ENCODE results near the gene CHST11.

The CHST11 gene

DNA sequence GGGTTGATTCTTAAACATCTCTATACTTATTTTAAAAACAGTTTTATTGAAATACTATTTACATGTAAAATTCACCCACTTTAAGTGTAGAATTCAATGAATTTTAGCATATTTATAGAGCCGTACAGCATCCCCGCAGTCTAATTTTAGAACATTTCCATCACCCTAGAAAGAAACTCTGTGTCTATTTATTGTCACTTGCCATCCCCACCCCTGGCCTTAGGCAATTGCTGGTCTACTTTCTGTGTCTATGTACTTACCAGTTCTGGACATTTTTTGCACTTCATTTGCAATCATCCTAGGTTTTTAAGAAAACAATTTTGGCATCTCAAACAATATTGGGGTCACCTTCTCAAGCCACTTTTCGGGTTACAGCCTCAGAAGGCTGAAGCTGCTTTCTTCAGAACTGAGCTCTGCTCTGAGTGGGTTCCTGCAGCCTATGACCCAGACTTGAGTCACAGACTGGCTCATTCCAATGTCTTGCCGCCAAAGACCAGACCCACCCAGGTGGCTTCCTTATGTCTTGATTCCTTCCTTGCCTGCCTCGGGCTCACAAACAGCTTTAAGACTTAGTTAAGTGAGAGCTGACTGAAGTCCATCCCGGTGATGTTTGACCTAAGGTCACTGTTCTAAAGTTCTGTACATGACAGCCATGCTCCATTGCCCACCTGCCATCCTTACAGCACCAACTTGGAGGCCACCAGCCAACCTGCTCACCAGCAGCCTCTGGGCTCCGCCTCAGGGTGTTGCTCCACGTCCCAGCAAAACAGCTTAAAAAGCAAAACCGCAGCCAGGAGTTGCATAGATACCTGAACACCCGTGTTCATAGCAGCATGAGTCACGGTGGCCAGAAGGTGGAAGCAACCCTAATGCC, 131.5 kb downstream of the CHST11 start:
- no peak for DNase-seq

DNA sequence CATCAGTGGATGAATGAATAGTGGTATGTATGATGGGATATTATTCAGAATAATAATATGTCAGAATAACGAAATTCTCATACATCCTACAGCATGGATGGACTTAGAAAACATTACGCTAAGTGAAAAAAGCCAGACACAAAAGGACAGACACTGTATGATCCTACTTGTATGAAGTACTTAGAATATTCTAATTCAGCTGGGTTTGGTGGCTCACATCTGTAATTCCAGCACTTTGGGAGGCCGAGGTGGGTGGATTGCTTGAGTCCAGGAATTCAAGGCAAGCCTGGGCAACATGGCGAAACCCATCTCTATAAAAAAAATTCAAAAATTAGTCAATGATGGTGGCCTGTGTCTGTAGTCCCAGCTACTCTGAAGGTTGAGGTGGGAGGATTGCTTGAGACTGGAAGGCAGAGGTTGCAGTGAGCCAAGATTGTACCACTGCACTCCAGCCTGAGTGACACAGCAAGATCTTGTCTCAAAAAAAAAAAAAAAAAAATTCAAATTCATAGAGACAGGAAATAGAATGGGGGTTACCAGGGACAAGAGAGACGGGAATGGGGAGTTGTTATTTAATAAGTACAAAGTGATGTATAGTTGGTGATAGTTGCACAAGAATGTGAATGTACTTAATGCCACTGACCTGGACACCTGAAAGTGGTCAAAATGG, 132.3 kb downstream of the CHST11 start:
- peak in 1 of 2 donors; percentile 30 for DNase-seq

DNA sequence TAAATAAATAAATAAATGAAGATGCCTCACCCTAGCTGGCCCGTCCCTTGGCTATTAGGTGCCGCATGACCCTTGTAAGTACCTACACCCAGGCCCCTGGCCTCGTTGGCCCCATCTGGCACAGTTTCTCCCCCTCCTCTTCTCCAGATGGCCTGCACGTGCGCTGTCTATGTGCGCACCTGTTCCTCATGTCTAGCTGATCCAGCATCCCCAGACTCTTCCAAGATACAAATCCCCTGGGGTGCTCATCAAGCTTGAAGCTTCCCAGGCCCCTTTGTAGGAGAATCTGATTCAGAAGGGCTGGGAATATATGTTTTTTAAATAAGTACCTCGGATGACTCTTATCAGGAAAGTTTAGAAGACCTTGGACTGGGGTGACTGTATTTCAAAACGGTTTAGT, 133.3 kb downstream of the CHST11 start:
- DNase-seq: no peak

DNA sequence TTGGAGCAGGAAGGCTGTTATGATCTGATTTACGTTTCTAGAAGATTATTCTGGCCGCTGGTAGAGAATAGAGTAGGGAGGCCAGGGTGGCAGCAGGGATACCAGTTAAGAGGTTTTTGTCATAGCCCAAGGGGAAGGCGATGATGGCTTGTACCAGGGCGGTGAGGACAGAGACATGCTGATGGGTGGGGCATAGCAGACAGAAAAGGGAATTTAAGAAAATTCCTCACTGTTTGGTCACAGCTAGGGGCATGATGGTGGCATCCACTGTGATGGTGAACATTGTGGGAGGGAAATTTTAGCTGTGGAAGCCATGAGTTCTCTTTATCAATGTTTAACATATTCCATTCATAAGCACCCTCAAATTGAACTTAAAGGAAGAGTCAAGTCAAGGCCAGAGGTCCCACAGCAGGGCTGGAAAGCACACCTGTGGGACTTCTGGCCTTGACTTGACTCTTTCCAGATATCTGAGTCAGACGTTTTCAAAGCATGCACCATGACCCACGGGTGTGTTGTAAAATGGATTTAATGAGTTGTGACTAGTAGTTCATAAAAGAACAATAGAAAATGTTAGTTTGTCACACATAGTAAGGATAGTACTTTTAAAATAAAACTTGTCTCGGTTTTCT, 134.6 kb downstream of the CHST11 start:
- no peak for DNase-seq

DNA sequence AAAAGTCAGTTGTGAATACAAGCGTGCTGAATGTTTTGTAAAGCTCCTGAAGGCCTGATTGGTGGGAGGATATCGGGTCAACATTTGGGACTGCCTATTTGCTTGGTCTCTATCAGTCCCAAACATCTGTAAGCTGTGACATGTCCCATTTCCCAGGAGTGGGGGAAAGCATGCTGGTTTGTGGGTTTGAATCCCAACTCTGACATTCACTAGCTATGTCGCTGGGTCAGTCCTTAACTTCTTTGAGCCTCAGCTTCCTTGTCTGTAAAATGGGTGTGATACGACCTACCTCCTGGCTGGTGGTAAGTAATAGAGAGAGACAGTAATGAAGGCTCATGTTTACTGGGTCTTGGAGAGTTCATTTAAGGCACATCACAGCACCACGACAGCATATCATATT, 136.7 kb downstream of the CHST11 start:
- no peak for DNase-seq

DNA sequence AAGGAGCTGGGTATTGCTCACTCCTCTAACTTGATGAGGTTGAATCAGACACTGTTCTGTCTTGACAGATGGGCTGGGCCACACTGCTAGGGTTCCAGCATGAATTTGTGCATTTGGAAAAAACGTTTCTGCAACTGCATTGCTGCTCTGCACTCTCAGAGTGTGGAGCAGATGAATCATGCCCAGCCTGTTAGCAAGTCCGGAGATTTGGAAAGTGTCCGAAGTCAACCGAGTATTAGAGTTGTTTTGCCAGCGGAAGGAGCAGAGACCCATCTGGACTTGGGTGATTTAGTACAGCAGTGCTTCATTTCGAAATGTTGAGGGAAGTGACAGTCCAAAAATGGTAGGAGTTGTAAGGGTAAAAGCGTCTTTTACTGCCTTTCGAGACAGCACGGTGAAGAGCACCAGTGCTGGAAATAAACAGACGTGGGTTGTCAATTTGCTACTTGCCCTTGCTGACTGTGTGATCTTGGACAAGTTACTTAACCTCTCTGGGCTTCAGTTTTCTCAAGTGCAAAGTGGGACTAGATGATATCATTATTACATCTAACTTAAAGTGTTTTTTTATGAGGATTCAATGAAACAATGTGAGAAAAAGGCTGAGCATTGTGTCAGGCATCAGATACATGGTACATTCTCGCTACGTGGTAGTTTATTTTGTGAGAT, 139.5 kb downstream of the CHST11 start:
- no peak for DNase-seq

DNA sequence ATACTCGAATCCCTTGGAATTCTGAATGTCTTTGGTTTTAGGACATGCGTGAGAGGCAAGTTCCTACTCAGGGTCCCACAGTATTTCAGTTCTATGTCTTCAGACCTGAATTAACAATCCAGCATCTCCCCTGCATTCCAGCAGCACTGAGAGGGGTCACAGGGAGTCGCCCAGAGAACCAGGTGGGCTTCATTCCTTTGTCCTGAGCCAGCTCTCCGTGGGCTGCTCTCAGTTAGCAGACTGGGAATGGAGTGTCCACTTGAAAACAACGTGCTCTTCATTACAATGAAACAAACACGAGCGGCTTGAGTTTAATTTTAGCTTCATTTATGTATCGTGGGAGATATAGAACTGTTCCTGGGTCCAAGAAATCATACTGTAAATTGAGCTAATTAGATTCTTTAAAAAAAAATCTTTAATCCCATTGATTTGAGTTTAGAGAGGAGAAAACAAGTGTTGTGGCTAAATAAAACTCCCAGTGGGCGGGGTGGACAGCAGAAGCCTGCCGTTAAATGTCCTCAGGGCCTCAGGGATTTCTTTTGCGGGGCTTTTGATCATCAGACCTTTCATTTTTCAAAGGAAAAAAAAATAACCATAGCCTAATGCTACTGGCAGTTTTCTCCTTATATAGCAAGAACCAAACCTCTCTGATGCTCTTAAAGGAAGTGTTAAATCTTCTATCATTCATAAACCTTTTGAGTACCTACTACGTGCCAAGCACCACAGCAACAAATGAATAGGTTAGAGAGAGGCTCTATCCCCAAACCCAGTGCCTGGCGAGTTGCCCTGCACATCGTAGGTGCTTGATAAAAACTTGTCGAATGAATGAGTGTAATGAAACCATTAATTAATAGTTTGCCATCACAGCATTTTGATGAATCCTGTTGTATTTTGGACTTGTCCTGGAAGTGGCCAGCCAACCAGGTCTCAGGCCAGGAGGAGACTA, 140.4 kb downstream of the CHST11 start:
- DNase-seq: no peak

DNA sequence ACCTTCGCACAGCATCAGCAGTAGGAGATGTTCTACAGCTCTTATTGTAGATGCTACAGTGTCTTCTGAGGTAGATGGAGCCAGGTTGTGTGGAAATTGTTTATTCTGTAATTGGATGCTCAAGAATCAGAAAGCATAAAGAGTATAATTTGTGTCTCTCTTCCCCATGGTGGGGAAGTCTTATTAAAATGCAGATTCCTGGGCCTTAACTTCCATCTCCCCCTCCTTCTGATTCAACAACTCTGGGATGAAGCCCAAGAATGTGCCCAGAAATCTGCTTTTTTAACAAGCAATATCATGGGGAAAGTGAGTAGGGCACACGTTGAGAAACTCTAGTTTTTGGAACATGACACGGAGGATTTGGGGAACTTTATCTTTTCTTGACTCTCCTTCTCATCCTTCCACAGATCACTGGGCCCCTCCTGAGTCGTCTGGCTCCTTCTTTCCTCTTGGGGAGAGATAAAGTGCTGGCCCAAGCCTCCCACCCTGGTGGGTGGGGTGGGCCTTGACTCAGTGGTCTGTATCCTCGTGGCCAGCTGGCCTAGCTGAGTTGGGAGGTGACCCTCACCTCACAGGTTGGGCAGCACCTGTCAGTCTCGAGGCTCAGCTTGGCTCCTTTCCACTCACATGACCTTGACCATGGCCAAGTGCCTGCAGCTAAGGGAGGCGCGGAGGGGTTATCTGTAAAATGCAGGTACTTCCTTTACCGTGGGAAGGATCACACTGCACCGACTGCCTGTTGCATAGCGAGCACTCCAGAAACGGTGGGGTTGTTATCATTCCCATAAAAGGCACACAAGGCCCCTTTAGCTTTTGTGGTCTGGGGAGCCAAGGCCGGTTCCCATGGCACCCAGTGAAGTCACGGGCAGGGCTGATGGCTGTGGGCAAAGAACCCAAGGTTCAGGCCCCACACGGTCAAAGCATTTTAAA, 141.9 kb downstream of the CHST11 start:
- no peak for DNase-seq

DNA sequence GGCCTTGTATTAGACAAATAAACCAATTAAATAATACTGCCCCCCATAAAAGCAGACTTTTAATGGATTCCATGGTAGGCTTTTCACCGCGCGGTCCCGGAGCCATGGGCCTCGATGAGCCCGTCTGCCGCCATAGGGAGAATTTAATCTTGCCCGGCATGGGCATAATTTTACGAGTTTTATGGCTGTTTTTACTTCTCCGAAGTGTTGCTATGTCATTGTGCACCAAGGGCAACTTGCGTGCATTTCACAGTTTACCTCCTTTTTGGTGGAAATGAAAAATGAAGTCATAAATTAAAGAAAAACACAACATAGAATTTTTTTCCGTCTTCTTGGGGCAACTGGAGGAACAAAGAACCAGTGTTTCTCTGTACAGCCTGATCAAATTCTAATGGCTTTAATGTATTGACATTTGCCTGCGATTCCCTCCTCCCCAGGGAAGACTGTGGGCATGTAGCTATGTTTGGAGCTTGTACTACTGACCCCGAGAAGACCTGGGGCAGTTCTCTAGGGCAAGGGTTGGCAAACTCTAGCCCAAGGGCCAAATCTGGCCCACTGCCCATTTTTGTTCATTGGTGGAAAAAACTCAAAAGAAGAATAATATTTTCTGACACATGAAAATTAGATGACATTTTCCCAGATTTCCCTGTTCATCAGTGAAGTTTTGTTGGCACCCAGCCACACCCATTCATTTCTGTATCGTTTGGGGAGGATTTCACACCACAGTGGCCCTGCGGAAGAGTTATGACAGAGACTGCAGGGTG, 142.7 kb downstream of the CHST11 start:
- no peak for DNase-seq

DNA sequence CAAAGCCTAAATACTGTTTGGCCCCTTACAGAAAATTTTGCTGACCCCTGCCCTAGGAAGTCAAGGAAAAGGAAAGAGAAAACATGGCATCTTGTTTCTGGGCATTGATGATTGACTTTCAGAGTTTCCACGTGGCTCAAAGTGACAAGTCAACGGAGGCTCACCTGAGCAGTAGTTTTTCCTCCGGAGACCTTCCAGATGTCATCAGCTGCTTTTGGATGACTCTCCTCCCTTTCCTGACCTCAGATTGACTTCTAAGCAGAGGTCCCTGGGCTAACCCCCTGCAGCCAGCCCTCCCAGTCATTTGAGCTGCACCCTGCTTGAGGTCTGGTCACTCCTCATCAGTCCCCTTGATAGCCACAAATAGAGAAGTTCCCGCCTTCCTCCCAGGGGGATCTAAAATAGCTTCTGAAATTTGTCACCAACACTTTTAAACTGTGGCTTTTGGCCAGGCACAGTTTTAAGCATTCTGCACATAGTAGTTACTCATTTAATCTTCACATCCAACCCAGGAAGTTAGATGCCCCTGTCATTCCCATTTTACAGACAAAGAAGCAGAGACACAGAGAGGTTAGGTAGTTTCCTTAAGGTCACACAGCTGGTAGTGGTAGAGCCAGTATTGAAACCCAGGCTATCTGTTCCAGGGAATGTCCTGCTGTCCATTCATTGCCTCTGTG, 143.4 kb downstream of the CHST11 start:
- DNase-seq: no peak

DNA sequence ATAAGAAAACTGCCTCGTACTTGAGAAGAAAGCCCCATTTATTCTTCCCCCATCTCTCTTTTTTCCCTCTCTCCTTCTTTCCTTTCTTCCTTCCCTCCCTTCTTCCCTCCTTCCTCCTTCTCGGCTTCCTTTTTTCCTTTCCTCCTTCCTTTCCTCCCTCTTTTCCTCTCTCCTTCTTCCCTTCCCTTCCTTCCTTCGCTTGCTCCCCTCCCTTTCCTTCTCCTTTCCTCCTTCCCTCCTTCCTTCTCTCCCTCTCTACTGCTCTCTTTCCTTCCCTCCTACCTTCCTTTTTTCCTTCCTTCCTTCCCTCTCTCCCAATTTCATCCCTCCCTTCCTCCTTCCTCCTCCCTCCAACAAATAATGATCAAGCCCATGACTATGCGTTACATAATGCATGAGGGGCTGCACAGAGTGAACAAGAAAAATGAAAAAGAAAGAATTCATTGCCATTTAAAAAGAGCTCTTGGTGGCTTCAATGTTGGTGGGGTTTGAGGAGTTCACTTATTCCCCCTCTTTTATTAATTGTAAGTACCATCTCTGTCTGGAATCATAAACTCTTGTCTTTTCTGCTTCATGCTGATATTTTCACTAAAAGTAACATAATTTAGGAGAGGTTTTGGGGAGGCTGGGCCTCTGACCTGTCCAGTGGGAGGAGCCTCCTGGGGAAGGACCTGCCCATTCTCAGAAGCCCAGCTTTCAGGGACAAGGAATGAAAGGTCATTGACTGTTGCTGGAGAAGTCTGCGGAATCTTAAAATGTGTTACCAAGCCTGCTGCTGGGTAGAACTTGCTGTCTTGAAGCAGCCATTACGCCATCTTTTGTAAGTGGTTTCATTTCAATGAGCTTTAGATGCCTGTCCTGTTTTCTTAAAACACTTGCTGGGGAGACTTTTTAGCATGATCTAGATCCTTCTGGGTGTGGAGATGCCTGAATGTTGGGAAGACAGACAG, 144.3 kb downstream of the CHST11 start:
- DNase-seq: no peak

DNA sequence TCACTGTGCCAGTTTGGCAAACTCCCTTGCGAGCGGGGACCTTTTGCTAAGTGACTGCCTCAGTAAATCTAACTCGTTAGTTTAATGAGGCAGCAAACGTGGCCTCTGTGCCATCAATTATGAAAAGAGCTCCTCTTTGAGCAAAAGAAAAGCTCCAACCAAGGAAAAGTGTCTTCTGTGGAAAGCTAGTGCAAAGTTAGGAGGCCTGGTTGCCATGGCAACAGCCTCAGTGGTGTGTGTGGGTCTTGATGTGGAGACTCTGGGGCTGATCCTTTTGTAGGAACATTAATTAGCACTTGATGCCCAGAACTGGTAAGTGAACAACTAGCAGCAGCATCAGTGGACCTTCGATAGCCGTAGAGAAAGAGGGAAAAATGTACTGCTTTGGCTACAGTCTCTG, 145.7 kb downstream of the CHST11 start:
- DNase-seq: no peak

DNA sequence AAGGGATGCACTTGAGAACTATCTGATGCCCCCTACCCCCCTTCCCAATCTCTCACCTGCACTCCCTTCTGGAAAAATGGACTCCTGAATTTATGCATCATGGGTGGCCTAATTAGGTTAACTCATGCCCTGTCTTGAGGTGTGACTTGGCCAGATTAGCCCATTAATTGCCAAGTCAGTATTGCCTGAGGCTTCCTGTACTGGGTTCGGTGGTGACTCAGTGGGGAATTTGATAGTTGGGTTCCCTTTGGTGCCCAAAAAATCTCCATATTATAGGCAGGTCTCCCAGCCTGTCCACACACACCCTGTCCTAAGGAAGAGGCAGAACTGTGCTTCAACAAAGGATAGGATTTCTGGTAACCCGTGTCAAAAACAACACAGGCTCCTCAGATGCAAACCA, 146.1 kb downstream of the CHST11 start:
- no peak for DNase-seq

DNA sequence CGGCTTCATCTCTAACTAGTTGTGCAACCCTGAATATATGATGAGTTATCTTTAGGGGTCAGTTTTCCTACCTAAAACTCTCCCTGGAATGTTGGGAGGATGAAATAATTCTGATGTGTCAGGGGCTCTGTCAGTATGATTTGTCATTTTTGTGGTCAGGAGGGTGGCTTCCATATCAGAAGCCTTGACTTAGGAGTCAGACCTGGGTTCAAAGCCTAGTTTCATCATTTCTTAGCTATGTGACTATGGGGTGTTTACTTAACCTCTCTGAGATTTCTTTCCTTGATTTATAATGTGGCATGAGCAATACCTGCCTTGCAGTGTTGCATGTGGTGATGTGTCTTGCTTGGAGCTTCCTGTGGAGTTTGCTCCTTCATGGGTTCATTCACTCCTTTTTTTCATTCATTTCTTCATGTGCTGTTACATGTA, 146.8 kb downstream of the CHST11 start:
- no peak for DNase-seq

DNA sequence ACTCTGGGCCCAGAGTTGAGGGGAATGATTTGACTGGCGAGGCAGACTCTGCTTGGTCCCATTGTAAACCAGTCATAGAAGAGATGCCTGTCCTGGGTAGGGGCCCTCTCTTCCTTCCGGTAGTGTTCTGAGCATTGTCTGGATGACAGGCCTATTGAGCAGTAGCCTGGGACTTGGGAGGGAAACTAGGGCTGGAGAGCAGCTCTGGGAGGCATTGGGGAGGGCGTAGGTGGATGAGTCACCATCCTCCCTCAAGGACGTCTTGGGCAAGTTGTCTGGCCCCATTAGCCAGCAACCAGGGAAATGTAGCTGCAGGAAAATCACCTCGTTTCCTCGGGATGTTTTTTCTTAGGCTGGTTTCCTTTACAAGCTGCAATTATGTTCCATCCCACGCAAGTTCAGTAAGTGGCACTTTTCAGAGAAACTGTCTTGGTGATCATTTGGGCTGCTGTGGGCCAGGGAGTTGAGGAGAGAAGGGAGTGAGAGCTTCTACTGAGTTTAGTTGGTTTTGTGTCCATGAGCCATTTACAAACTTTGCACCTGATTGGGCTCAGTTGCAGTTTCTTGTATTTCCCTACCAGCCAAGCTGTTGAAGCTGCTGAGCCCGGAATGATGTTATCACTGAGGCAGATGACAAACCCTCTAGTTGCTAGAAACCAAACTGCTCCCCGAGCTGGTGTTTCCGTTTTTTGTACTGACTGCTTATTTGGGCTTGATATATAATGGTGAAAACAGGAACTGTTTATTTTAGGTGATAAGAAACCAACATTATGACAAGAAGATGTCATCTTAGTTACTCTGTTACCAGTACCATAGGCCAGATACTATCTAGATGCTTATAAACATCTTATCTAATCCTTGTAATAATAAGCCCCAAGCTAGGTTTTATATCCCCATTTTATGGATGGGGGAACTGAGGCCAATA, 147.6 kb downstream of the CHST11 start:
- DNase-seq: peak; percentile 66 to 98

DNA sequence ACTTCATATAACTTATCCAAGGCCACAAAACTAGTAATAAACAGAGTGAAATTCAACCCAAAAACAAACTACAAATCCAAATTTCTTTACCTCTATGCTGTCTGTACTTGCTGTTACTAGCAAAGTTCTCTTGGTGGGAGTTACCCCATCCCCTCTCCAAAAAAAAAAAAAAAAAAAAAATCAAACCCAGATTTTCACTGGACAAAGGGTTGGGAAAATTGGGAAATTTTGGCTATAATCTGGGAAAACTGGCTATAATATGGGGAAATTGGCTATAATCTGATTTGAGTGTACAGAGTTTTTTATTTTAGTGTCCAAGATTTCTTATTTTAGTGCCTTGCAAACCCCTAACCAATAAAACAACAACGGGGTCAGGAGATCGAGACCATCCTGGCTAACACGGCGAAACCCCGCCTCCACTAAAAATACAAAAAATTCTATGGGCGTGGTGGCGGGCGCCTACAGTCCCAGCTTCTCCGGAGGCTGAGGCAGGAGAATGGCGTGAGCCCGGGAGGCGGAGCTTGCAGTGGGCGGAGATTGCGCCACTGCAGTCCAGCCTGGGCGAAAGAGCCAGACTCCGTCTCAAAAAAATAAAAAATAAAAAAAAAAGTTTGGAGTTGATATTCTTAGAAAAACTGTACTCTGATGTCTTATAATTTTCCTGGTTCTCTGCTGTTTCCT, 148.4 kb downstream of the CHST11 start:
- DNase-seq: no peak

DNA sequence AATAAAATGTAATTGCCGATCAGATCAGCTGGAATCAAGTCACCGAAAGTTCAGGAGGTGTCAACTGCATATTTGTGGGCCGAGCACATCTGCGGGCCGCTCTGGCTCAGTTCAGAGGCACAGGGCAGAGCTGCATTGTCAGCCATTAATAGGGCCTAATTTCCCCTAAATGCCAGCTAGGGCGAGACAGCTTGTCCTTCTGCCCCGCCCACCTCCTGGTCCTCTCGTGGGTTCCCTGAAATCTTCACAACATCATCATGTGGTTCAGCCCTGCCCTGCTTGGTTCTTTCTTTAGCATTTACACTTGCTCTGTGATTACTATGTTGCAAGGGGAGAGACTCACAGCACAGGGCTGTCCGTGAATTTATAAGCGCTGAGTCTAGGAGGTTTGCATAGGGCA, 148.9 kb downstream of the CHST11 start:
- no peak for DNase-seq
